ENCODE results near the gene ZNF674.

ZNF674 gene

DNA sequence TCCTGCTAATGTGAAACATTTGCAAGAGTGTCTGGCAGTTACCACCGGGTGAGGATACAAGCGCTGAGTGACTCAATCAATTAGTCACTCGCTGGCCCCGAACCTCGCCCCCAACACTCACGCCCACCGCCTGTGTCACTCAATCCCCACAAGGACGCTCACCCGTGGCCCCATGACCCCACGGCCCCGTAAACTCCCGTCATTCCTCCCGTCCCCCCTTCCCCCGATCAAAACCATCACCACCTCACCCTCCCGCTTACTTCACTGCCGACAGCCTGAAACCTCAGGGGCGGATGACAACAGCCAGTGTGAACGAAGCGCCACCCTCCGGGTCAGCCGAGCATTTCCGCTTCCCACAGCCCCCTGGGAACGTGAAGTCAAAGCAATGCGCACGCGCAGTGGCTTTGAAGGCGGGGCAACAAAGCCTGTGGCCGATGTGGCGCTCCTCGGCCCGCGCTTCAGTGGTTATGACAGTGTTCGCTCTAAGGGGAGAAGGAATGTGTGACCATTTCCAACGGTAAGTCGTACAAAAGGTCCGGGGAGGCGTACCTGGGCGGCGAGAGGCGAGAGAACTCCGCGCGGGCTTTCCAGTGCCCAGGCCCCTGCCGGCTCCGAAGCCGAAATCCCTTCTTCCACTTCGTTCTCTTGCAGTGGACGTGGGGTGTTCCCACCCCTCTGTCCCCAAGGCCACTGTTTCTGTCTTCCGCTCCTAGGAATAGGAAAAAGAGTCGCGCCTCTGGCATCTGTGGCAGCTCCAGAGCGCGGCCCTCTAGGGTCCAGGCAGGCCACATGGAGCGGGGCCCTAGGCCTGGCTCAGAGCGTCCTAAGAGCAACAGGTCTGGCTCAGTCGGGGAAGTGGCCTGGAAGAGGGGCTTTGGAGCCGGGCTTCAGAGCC is at the start of gene ZNF674:
ZNF674 (minus strand) TSS at position 311 of the 895 bp plus-strand sequence. CDS start 3,334 bp downstream, outside the sequence.
- FAIRE-seq, result no peak

DNA sequence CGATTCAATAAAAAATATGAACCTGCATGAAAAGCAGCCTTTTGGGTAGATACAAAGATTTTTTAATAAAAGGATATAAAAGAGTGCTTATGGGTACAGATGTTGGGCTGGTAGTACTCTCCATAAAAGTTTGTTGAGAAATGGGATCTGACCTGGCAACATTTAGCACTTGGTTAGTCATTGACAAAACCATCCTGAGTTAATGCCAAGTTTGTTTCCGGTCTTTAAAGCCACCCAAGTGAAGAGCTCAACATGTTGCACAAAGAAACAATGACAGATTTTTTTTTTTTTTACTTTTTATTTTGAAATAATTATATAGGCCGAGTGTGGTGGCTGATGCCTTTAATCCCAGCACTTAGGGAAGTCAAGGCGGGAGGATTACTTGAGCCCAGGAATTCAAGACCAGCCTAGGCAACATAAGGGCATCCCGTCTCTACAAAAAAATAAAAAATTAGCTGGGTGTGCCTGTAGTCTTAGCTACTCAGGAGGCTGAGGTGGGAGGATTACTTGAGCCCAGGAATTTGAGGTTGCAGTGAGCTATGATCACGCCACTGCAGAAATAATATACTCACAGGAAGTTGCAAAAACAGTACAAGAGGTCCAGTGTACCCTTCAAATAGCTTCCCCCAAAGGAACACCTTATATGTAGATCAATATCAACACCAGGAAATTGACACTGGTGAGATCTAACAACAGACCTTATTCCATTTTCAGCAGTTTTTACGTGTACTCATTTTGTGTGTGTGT is 44.9 kb upstream of the ZNF674 start:
- no peak for FAIRE-seq

DNA sequence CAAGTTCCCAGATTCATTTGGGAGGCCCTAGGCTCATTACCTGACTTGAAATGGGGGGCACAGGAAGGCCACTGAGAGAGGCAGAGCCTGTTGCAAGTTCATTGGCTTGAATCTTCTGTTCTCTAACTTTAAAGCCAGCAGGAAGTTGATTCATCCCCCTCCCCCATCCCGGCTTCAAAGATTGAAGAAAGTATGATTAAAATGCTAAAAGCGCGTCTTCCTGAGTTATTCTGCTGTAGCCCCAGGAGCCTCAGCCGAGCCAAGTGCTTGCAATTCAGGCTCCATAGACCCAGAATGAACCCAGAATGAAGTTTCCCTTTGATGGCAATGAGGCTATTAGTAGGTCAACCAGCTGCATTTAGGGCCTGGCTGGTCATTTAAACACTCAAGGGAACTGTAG is 43.0 kb upstream of the ZNF674 start:
- FAIRE-seq, result no peak

DNA sequence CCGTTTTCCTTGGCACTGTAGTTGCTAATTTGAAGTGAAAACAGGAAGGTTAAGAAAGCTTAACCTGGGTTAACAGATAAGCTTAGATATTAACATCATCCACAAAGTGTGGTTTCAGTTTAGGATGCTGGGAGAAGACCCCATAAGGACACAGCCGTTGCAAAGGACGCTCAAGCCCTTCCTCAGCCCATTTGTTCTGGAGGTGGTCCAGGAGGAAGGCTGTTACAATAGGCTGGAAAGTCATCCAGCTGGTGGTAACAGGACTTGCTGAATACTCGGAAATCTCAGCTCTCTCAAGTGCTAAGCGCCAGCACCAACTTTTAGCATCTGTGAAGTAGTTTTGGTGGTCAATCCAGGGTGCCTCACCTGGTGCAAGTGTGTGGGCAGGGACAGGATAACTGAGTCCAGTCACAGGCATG is 42.5 kb upstream of the ZNF674 start:
- FAIRE-seq, result no peak

DNA sequence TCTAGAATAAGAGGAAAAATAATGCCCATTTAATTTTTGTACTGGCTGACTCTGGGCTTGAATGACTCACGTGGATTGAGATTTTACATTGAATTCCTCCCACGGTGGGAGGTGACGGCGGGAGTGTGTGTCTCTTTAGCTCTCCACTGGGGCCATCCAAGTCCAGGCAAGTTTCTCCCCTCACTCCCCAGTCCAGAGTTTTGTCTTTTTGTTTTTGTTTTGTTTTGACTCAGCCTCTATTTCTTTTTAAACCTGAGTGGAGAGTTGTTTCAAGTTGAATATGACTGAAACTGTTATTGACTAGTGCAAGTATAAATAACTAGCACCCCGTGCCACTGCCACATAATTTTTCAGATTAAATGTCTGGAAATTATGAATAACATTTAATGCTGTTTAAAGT is 41.9 kb upstream of the ZNF674 start:
- FAIRE-seq, result peak; percentile 78

DNA sequence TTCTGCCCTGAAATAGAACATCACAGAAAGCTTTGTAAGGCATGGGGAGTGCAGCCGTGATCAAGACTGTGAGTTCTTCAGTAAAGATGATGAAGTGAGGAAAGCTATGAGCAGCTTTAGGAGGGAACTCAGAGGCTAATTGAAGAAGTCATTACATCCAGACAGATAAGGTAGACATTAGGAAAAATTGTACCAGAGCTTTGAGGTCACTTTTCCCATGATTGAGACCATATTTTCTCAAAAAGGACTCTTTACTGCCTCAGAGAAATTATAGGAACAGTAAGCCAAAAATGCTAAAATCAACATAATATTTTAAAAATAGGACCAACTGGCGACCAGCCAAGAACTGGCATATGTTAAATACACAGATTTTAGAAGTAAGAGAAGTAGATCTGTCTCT is 39.5 kb upstream of the ZNF674 start:
- no peak for FAIRE-seq

DNA sequence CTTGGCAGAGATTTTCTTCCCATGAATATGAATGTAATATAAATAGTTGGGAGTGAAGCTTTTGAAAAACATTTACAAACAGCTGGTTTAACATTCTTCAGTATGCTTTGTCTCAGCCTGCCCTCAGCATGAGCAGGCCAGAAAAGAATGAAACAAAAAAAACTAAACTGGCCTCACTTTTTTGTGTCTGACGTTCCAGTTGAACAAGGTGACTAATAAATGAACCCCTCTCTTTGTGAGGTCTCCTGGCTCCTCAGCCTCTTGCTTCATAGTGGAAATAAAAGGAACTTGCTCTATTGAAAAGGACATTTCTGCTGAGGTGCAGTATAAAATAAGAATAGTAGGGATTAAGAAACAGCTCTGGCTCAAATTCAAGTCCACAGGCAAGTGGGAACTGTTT is 37.7 kb upstream of the ZNF674 start:
- peak; percentile 21 for FAIRE-seq

DNA sequence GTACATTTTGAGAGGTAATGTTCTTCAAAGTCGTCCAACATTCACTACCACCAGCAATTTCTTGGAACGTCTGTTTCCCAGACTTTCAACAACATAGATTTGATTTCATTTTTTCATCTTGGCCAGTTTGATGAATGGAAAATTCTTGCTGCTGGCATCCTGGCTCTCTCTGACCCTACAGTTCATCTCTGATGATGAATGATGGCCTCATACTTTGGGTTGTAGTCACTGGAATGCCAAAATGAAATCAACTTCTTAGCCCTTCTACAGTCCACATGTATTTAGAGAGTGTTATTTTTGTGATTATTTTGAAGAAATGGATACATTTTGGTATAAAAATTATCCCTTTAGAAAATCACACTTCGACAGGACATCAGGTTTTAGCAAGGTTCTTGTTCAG is 37.1 kb upstream of the ZNF674 start:
- FAIRE-seq, result no peak

DNA sequence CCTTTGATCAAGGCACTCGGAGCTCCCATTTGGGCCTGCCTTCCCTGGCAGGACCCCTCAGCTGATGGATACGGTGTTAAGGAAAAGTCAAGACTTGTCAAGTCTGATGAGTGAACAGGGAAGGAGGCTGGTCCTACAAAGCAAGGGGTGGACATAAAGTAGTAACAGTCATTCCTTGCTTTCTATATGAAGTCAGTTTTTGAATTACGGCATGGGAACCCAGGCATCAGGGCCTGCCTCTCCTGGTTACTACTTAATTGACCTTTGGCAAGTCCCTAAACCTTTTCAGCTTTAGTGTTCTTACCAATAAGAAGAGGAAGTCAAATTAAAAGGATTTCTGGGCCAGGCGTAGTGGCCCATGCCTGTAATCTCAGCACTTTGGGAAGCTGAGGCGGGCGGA is 35.4 kb upstream of the ZNF674 start:
- FAIRE-seq, result no peak

DNA sequence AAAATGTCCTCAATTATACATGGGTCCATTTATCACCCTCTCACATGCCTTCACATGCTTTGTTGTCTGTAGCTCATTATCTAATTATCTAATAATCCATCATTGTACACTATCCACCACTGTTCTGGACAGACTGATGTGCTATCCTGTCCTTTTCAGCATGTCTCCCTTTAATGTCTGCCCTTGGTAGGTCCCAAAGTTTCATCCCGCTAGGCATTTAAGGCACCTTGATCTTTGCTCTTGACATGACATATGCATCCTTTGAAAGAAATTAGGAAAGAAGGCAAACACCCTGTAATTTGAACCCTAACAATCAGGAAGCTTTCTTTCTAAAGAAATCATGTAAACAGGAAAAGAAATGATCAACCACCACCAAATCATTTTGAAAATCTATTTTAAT is 34.0 kb upstream of the ZNF674 start:
- FAIRE-seq, result no peak

DNA sequence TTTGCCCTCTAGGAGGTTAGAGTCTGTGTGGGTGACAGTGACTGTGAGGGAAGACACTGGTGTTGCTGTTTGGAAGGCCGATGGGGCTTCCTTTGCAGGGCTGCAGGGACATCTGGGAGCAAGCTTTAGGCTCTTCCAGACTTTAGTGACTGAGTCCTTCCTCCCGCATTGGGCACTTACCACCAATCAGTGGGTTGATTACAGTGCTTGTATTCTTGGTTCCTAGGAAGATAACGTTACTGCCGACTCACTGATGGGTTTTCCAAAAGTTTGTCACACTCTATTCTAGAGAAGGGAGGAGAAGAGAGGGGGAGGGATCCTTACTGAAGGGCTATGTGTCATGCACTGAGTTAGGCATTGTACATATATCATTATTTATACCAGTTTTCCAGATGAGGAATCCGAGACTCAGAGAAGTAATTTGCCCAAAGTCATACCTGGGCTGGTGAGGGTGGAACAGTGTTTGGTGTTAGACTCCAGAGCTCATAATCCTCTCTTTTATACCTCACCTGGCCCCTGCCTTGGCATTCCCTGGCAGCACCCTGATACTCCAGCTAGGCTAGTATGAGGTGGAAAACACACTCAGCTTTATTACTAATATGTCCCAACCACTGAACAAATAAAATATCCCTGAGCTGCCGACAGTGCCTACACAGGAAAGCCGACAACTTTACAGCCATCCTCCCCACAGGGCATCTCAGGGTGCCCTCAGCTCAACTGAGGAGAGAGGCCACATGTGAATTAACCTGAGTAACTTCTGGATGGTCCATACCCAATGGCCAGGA is 32.2 kb upstream of the ZNF674 start:
- FAIRE-seq, result no peak

DNA sequence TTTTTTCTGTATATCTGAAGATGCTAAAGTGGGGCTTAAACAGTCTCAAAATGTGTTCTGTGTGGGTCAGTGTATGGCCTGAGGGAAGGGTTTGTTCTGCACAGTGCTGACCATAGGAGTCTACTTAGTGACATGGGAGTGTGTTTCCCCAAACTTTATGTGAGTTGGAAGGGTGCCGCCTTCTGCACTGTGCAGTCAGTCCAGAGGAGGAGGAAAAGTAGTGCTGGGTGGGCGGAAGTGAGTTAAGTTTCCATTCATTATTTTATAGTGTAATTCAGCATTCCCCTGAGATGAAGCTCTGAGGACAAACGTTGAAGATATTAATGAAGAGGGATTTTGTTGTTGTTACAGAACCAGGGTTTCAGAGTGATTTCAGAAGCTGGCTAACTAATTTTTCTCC is 31.2 kb upstream of the ZNF674 start:
- FAIRE-seq, result no peak

DNA sequence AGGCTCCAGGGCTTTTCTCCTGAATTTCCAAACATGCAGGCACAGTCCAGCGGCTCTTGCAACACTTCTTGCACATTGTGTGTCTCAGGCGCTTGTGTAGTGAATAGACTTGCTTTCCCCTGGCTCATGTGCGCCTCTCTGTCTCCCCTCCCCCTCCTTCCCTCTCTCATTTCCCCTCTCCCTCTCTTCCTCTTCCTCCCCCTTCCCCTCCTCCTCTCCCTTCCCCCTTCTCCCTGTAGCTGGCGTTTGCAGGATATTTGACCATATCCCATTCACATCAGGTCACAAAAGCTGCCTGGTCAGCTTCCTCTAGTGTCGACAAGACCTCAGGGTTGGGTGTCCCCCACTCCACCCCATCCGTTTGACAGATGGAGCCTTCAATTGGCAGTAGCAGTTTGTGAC is 30.8 kb upstream of the ZNF674 start:
- no peak for FAIRE-seq

DNA sequence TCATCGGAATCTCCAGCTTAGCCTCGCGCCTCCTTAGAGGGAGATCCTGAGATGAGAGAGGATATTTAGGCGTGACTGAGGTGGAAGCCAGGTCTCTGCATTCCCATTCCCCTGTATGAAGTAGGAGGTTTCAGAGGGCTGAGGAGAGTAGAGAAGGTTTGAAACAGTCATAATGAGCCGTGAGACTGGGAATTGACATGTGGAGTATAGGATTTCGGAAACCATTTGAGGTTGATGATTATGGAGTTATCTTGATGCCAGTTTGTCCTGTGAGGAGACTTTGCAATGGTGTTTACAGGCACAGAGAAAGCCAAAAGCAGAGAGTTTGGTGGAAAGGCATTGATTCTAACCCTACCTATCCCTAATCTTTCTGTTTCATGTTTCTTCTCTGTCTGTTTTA is 30.4 kb upstream of the ZNF674 start:
- no peak for FAIRE-seq

DNA sequence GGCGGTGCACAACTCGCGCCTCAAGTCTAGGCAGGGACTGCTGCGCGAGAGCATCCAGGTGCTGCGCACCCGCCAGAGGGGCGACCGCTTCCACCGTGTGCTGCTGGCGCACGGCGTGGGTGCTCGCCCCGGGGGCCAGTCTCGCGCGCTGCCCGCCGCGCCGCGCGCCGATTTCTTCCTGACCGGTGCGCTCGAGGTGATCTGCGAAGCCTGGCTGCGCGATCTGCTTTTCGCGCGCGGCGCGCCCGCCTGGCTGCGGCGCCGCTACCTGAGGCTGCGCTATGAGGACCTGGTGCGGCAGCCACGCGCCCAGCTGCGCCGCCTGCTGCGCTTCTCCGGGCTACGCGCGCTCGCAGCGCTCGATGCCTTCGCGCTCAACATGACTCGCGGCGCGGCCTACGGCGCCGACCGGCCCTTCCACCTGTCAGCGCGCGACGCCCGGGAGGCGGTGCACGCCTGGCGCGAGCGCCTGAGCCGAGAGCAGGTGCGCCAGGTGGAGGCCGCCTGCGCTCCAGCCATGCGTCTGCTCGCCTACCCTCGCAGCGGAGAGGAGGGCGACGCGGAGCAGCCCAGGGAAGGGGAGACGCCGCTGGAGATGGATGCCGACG is 29.7 kb upstream of the ZNF674 start:
- no peak for FAIRE-seq

DNA sequence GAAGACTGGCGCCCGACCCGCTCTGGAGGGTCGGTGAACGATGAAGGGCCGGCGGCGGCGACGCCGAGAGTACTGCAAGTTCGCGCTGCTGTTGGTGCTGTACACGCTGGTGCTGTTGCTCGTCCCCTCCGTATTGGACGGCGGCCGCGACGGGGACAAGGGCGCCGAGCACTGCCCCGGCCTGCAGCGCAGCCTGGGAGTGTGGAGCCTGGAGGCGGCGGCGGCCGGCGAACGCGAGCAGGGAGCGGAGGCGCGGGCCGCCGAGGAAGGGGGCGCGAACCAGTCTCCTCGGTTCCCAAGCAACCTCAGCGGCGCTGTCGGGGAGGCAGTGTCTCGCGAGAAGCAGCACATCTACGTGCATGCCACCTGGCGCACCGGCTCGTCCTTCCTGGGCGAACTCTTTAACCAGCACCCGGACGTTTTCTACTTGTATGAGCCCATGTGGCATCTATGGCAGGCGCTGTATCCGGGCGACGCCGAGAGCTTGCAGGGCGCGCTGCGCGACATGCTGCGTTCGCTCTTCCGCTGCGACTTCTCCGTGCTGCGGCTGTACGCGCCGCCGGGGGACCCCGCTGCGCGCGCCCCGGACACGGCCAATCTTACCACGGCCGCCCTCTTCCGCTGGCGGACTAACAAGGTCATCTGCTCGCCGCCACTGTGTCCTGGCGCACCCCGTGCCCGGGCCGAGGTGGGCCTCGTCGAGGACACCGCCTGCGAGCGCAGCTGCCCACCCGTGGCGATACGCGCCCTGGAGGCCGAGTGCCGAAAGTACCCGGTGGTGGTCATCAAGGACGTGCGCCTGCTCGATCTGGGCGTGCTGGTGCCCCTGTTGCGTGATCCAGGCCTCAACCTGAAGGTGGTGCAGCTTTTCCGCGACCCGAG is 28.9 kb upstream of the ZNF674 start:
- no peak for FAIRE-seq

DNA sequence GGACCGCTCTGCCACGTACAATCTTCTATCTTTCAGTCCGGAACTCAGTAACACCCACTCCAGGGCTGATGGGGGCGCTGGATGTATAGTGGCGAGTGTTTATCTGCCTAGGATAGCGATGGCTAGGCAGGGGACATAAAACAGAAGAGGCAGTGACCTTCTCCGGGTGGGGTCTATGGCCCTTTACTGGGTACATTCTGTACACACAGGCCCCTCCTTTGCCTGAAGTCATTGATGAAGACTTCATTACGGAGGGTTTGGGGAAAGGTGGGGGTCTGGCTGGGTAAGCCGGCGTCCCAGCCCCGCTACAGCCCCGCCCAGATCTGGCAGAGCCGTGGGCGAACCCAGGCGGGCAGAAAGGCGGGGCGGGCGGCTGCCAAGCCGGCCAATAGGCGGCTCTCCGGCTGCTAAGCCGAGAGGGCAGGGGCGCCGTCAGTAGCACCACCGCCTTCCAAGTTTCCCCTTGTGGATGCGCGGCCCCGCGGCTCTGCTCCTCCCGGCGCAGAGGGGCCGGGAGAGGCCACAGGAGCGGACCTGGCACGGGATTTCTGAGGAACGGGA is 28.2 kb upstream of the ZNF674 start, which contains the start of gene CHST7:
CHST7 (plus strand) TSS at position 435 of the 561 bp plus-strand sequence. CDS start 167 bp downstream, outside the sequence.
- no peak for FAIRE-seq

DNA sequence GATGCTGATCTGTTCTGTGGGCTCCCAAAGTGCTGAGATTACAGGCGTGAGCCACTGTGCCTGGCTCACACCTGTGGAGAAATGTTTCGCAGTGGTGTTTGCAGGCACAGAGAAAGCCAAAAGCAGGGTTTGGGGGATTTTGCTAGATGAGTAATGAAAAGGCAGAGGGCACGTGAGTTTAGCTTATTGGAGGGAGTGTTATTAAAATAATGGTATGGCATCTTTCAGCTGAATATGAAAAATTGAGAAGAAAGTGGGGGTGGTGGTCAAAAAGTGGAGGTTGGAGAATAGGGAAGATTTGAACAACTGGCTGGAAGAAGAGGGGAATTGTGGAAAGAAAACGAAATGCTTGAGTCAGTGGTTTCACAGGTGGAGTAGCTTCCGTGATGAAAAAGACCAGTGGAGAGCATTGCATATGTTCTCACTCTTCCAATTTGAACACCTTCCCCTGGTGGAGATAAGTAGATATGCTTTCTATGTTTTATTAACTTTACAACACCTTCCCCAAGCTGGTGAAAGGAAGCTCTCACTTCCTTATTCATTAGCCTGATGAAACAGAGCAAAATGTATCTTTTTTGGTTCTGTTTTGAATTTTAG is 27.2 kb upstream of the ZNF674 start:
- no peak for FAIRE-seq

DNA sequence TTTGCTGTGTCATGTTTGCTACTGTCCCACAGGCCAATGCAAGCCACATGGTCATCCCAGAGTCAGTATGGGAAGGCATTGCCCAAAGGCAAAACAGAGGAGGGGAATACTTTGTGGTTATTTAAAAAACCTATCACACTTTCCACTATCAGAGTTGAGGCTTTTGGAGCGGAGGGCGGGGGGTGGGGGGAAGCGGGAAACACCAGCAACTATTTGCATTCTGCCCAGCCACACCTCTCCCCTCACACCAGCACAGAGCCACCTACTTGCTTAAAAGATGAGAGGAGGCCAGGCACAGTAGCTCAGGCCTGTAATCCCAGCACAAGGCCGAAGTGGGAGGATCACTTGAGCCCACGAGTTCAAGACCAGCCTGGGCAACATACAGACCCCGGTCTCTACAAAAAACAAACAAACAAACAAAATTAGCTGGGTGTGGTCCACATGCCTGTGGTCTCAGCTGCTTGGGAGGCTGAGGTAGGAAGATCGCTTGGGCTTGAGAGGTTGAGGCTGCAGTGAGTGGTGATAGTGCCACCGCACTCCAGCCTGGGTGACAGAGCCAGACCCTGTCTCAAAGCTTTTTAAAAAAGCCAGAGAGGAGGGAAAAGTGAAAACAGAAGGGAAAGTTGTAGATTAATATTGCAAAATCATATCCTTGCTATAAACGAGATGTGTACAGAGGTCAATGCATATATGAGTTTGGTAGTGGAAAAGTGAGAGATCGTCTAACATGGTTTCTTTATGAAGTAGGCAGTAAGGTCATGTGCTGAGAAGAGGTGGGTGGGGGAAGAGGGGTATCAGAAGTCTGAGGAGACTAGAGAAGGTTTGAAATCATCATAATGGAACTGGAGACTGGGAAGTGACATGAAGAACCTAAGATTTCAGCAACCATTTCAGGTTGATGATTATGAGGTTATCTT is 26.5 kb upstream of the ZNF674 start:
- FAIRE-seq, result no peak

DNA sequence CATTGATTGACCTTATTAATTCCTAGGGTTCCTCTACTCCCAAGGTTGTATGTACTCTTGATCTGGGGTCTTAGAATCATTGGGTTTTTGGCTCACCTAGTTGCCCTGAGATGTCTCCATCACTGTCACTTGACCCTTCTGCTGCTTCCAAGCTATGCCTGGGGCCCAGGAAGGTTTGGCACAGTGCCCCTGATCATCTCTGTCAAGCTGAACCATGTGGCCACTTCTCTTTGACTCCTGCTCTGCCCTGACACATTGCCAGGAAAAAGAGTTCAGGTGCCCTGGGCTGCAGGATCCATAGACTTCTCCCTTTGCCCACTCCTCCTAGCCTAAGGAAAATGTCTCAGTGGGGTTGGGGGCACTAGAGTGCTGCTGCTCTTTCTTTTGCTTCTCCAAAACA is 24.4 kb upstream of the ZNF674 start:
- FAIRE-seq, result no peak
